Muscle layer of duodenum (tissue), 2 donors: ENCODE data around the gene SULT1B1.

ENCODE experiments used
- H3K27ac ChIP-seq: one replicate; pipeline ENCODE4 v1.7.0; 2013; ENCODE audit warnings: mild to moderate bottlenecking, low read length
- H3K27me3 ChIP-seq: one replicate; pipeline ENCODE4 v1.7.0; 2013; ENCODE audit warnings: low read depth, mild to moderate bottlenecking, control low read depth, low read length
- H3K36me3 ChIP-seq, 2 donors: one replicate each; pipeline ENCODE4 v1.7.0; 2013; ENCODE audit warnings: low read length in 2 of 2, control low read depth in 1 of 2, mild to moderate bottlenecking in 1 of 2; ENCODE audit not compliant: insufficient read depth in 2 of 2, control insufficient read depth in 1 of 2
- H3K4me1 ChIP-seq, 2 donors: one replicate each; pipeline ENCODE4 v1.7.0; 2013; ENCODE audit warnings: low read length in 2 of 2, mild to moderate bottlenecking in 2 of 2, control low read depth in 1 of 2, moderate library complexity in 1 of 2; ENCODE audit not compliant: insufficient read depth in 2 of 2, control insufficient read depth in 1 of 2
- H3K4me3 ChIP-seq, 2 donors: one replicate each; pipeline ENCODE4 v1.7.0; 2013; ENCODE audit warnings: low read length in 2 of 2, low read depth in 1 of 2, mild to moderate bottlenecking in 1 of 2
- H3K9me3 ChIP-seq, 2 donors: one replicate each; pipeline ENCODE4 v1.7.0; 2013; ENCODE audit warnings: low read length in 2 of 2, control low read depth in 1 of 2, mild to moderate bottlenecking in 1 of 2; ENCODE audit not compliant: control insufficient read depth in 1 of 2
- donor health status: healthy.

Gene SULT1B1

DNA sequence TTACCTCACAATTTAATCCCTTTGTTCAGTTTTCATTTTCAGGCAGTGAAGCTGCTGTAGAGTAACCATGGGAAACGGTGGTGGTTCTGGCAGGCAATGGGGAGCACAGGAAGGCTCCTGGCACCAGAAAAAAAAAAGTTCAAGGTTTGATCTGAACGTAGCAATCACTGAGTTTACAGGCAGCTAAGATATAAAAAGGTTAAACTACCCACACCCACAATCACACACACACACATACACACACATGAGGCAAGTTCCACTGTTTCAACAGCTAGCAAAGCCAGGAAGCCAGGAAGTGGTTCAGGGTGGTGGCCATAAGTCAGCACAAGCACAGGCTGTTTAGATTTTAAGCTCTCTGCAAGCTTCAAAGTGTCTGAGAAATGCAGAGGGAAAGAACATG lies at the start of gene SULT1B1:
TSS of gene SULT1B1 (minus strand) at position 166 of the 400 bp plus-strand sequence. CDS start 5,403 bp downstream, outside the sequence.
- H3K4me3 ChIP-seq: peak within 1 kb of the TSS in 1 of 2 donors; percentile 41

DNA sequence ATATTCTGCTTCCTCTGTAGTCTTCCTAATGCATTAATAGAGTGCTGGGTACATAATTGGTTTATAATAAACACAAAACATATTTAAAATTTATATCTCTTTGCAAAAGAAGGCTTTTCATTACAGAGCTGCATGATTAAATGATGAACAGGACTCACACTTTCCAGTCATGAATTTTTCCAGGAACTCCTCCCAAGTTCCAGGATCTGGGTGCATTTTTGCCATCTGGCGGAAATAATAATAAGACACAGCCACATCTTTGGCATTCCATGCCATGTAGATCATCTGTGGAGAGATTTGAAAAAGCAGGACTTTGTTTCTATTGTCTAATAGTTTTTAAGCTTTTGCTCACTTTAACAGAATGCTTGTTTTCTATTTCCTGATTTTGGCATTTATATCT lies 40.2 kb upstream of the SULT1B1 start:
- no peaks in the 10 kb centered on the region for H3K4me1 ChIP-seq
- H3K27ac ChIP-seq: no peak overlapping the region
- H3K9me3 ChIP-seq: peaks cover 0 to 5% of the 10 kb centered on the region in 2 donors
- no peaks in the 10 kb centered on the region for H3K27me3 ChIP-seq
- no peaks in the 10 kb centered on the region for H3K36me3 ChIP-seq
- H3K4me3 ChIP-seq: no peak overlapping the region

More for the DNA sequence above, at the start of gene SULT1B1:
- H3K27me3 ChIP-seq: no peaks in the 10 kb centered on the region
- H3K27ac ChIP-seq: peak within 1 kb of the TSS; percentile 40
- no peaks in the 10 kb centered on the region for H3K4me1 ChIP-seq
- H3K9me3 ChIP-seq: no peaks in the 10 kb centered on the region
- no peaks in the 10 kb centered on the region for H3K36me3 ChIP-seq

DNA sequence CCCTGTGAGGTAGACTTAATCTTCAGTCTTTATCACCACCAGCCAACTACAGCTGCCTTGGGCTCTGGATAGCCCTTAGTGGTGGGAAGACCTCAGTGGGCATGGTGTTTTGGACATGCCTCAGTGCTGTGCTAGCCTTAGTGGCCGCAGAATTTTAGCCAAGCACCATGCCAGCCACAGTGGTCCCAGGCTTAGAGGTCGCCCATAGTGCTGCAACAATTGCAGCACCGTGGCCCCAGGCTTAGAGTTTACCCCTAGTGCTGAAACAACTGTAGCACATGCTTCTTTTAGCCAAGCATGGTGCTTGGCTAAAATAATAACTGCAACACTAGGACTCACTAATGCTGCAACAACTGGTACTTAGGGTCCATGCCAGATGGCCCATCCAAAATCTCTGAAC lies 38.9 kb upstream of the SULT1B1 start:
- H3K36me3 ChIP-seq: no peaks in the 10 kb centered on the region
- no peak overlapping the region for H3K4me3 ChIP-seq
- H3K27ac ChIP-seq: no peak overlapping the region
- H3K27me3 ChIP-seq: no peaks in the 10 kb centered on the region
- H3K9me3 ChIP-seq: peaks cover 0 to 5% of the 10 kb centered on the region in 2 donors
- H3K4me1 ChIP-seq: no peaks in the 10 kb centered on the region

DNA sequence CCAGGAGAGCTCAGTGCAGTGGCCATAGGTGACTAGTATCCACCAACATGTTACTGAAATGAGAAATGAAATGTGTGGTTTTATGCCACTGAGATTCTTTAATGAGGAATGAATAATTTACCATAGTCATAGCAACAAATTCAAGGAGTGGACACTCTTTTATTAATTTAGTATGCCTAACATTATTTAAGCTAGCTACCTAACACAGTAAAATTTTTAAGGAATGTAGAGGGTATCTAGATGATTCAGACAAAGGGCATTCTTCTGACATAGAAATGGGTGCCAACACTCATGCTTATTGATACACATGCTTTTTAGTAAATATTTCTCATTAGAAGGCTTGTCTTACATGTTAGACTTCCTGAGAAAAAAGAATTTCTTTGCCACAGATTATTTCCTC lies 33.3 kb upstream of the SULT1B1 start:
- Histone ChIP-seq H3K27me3 (no peaks in the 10 kb centered on the region), H3K9me3 (no peaks in the 10 kb centered on the region), H3K4me1 (no peaks in the 10 kb centered on the region), H3K4me3 (no peak overlapping the region), H3K27ac (no peak overlapping the region), H3K36me3 (no peaks in the 10 kb centered on the region)

DNA sequence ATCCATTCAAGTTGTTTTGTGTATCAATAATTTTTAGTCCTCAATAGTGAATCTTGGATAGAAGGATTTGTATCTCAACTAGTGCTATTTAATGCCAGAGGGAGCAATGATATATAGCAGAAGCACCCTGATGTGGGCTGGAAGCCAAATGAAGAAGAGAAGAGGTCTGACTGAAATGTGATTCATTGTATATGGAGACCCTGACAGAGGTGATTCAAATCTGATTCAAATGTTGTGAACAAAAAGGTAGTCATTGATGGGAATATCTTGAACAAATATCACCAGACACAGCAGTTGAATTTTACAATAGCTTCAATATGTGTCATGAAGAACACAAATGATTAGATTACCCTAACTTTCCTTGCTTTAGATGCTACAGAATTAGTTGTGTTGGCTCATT lies 27.5 kb upstream of the SULT1B1 start:
- Histone ChIP-seq H3K36me3 (no peaks in the 10 kb centered on the region), H3K4me1 (no peaks in the 10 kb centered on the region), H3K4me3 (no peak overlapping the region), H3K27ac (no peak overlapping the region), H3K9me3 (no peaks in the 10 kb centered on the region), H3K27me3 (no peaks in the 10 kb centered on the region)

DNA sequence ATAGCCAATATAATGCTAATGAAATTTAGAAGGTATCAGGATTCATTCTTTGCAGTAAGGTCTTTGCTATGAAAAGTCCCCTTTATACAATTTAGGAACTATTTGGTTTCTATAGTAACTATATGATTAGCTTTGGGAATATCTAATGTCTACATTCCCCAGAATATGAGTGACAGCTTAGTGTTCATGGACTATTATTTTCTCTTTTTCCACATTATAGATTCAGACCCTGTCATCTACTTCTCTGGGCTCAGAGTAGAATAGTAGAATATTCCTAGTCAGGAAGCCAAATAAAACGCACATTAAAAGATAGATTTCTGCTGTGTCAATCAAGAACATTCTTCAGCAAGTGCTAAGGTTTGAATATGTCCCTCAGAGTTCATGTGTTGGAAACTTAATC lies 26.1 kb upstream of the SULT1B1 start:
- Histone ChIP-seq H3K36me3 (no peaks in the 10 kb centered on the region), H3K4me3 (no peak overlapping the region), H3K27me3 (no peaks in the 10 kb centered on the region), H3K27ac (no peak overlapping the region), H3K4me1 (no peaks in the 10 kb centered on the region), H3K9me3 (no peaks in the 10 kb centered on the region)

DNA sequence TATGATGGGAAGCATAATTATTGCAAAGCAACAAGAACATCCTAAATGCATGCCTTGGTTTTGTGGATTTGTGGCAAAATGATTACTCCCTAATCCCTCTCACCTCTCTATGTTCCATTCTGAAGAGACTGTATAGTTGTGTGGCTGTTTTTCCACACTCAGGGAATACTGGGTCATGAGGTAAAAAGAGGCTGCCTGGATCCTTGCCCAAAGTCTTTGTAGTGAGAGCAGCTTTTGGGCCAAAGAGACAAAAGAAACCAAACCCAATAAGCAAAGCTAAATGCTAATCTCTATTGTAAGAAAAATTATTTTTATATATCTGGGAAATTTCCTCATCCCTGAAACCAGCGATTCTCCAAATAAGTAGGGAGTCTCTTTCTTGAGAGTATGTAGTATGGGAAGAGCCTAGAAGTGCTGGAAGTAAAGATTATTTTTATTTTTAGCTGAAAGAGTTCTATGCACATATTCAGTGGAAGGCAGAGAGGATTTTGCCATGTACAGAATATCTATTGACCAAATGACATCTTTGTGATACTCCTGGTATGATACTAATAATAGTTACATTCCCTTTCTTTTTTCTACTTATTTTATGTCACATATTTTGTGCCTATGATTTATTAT lies 24.9 kb upstream of the SULT1B1 start:
- Histone ChIP-seq H3K27ac (no peak overlapping the region), H3K4me3 (no peak overlapping the region), H3K9me3 (no peaks in the 10 kb centered on the region), H3K4me1 (no peaks in the 10 kb centered on the region), H3K27me3 (no peaks in the 10 kb centered on the region), H3K36me3 (no peaks in the 10 kb centered on the region)

DNA sequence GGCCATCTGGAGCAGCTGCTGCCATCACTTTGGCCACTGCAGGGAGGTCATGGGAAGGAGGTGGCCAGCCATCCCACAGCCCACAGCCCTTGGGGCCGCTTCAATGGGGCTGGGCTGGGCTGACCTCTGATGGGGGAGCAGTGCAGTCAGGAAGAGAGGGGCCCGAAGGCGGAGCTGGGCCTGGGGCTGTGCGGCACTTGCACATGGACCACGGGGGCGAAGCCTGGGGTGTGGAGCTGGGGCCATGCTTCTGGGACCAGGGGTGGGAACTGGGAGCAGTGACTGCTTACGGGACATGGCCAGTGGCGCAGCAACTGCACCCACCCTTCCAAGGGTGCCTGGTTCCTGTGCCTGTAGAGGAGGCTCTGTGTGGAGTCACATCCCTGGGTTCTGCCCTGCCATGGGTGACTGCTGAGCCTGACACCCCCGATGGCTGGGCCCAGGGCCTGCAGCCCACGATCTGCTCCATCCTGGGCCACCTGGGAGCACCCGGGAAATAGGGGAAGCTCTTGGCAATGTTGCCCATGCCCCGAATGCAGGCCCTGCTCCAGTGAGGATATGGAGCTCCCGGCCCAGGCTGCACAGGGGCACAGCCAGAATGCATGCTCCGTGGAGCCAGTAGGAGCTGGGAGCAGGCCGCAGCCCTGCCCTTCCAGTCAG lies 22.4 kb upstream of the SULT1B1 start:
- H3K27ac ChIP-seq: no peak overlapping the region

DNA sequence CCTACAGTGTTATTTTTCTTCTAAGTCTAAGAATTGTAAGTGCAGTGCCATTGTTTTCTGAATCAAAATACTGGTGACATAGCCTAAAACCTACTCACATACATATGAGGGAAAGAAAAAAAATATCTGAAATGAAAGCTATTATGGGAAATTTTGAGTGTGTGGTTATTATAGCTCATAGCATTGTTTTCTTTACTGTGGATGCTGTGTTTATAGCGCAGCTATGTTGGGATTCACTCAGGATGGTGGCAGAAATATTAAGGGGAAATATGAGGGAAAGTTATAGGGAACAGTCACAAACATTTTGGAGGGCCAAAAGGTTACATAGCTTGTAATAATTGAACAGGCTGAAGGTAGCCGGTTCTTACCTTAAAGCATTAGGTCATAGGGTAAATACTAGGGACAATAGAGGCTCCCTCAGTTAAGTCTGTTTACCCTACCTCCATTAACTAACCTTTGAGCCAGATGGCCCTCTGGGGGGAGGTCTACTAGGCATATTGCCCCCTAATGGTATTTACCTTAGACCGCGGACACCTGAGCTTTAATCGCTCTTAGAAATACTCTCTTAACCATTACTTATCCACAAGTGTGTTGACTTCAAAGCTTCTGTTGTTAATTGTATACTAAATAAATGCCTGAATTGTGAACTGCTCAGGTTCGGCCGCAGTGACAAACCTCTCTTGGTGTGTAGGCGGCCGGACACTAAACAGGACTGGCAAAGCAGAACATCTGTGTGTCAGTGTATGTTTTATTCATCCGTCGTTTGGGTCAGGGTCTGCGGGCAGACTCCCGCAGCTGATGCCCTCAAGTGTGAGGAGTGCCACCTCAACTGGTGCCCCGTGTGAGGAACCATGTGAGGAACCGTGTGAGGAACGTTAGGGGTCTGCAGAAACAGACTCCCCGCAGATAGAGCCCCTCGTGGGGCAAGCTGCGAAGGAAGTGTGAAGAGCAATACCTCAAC lies 21.3 kb upstream of the SULT1B1 start:
- no peak overlapping the region for H3K27ac ChIP-seq
- no peaks in the 10 kb centered on the region for H3K9me3 ChIP-seq
- no peak overlapping the region for H3K4me3 ChIP-seq
- H3K4me1 ChIP-seq: no peaks in the 10 kb centered on the region
- H3K36me3 ChIP-seq: no peaks in the 10 kb centered on the region
- H3K27me3 ChIP-seq: no peaks in the 10 kb centered on the region

More for the DNA sequence above, 22.4 kb upstream of the SULT1B1 start:
- no peaks in the 10 kb centered on the region for H3K27me3 ChIP-seq
- no peaks in the 10 kb centered on the region for H3K36me3 ChIP-seq
- no peaks in the 10 kb centered on the region for H3K9me3 ChIP-seq
- no peaks in the 10 kb centered on the region for H3K4me1 ChIP-seq
- no peak overlapping the region for H3K4me3 ChIP-seq

DNA sequence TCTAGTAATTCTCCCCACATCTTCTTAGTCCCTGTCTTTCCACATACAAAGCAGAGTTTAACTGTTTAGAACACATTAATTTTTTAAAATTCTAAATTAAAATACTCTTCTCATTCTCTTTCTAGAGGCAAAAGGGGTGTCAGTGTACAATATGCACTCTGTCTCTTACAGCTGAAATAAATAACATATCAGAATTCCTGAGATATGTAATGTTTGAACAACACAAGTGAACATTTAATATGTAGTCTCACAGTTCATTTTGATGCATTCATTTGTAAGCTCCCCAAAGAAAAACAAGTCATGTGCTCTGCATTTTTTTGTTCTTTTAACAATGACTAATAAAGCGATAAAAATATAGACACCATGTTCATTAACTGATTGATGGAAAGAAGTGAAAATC lies 19.7 kb upstream of the SULT1B1 start:
- no peaks in the 10 kb centered on the region for H3K36me3 ChIP-seq
- H3K9me3 ChIP-seq: no peaks in the 10 kb centered on the region
- H3K27me3 ChIP-seq: no peaks in the 10 kb centered on the region
- no peak overlapping the region for H3K4me3 ChIP-seq
- H3K4me1 ChIP-seq: no peaks in the 10 kb centered on the region
- H3K27ac ChIP-seq: no peak overlapping the region

DNA sequence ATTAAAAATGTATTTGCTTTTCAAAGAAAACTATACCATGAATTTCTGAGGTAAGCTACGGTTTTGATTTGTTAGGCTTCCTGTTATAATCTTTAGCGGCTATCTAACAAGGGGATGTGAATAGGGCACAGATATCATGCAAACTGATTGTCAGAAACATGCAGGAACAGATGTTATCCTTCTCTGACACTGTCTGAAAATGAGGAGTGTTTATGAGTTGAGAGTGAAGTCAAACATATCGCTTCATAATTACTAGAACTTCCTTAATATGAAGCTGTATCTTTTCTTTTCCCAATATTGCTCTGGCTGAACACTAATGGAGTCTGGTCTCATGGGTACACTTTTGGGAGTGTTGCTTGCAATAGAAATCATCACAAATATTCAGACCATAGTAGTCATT lies 16.3 kb upstream of the SULT1B1 start:
- Histone ChIP-seq H3K27me3 (no peaks in the 10 kb centered on the region), H3K27ac (no peak overlapping the region), H3K4me1 (no peaks in the 10 kb centered on the region), H3K36me3 (no peaks in the 10 kb centered on the region), H3K9me3 (no peaks in the 10 kb centered on the region), H3K4me3 (no peak overlapping the region)
